IPS-11a (cell line): ENCODE data around the gene DNAH11.
"Not testable (repeated sequence)": the region's sequence is repeated elsewhere in the genome, so short reads cannot be mapped to it uniquely, and the experiment has no call there.

Source experiments
- H3K4me3 ChIP-seq: one replicate; pipeline ENCODE4 v1.5.1; 2013; ENCODE audit warnings: low read depth, low read length, control low read depth

The DNAH11 gene

DNA sequence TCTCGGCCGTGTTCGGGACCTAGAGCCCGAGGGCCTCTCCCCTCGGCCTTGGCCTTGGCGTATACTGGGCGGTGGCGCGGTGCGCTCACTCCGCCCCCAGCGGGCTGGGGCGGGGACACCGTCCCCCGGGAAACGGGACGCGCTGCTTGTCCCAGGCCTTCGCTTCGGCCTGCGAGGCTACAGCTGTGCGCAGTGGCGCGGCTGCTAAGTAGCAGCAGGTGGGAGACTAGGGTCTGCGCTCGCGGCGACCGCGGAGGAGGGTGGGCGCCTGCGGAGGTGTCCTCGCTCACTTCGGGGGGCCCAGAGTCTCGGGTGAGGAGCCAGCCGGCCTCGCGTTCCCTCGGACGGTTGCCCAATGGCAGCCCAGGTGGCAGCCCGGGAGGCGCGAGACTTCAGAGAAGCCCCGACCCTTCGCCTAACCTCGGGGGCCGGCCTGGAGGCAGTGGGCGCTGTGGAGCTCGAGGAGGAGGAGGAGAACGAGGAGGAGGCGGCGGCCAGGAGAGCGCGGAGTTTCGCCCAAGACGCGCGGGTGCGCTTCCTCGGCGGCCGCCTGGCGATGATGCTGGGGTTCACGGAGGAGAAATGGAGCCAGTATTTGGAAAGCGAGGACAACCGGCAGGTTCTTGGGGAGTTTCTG, at the start of gene DNAH11:
TSS of gene DNAH11 (plus strand) at position 149 of the 637 bp plus-strand sequence. CDS start at position 356, 207 bp downstream.
- H3K4me3 ChIP-seq, result peak within 1 kb of the TSS; percentile 54

DNA sequence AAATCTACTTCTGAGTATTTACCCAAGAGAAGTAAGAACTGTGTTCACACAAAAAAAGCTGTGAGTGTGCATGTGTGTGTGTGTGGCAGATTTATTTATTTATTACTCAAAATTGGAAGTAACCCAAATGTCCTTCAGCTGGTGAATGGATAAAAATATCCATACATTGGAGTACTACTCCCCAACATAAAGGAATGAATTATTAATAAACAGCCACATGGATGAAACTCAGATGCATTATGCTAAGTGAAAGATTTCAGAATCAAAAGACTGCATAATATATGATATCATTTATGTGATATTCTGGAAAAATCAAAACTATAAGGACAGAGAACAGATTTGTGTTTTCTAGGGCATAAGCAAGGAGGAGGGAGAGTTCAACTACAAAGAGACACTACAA, 47.1 kb upstream of the DNAH11 start:
- no peak overlapping the region for H3K4me3 ChIP-seq

GRCh38 chr7:21497072-21497471, 45.8 kb upstream of the DNAH11 start:
- H3K4me3 ChIP-seq, result no peak overlapping the region

GRCh38 chr7:21500117-21500832, 42.6 kb upstream of the DNAH11 start:
- H3K4me3 ChIP-seq, result no peak overlapping the region

DNA sequence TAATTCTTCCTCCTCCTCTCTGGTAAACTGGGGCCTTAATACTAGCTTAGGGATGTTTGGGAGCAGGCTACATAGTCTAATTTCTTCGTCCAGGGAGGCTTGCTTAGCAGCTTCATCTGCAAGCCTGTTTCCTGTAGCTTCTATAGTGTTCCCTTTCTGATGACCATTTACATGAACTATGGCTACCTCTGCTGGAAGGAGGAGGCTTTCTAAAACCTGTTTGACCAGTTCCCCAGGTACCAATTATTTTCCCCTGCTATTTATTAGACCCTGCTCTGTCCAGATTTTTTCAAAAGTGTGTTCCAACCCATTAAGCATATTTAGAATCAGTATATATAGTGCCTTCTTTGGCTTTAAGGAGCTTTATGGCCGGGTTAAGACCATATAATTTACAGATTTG, 38.8 kb upstream of the DNAH11 start:
- no peak overlapping the region for H3K4me3 ChIP-seq

GRCh38 chr7:21507627-21508343, 35.1 kb upstream of the DNAH11 start:
- no peak overlapping the region for H3K4me3 ChIP-seq

DNA sequence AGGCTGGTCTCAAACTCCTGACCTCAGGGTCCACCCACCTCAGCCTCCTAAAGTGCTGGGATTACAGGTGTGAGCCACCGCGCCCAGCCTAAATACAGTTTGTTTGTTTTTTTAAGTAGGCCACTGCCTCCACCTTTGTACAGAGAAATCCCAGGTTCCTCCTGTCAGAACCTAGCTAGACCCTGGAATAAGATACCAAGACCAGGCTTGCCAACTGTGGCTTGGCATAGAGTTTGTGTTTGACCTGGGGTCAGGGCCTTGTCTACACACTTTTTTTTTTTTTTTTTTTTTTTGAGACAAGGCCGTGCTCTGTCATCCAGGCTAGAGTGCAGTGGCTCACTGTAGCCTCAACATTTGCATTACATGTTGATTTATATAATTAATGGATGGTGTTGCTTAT, 34.3 kb upstream of the DNAH11 start:
- H3K4me3 ChIP-seq, result no peak overlapping the region

DNA sequence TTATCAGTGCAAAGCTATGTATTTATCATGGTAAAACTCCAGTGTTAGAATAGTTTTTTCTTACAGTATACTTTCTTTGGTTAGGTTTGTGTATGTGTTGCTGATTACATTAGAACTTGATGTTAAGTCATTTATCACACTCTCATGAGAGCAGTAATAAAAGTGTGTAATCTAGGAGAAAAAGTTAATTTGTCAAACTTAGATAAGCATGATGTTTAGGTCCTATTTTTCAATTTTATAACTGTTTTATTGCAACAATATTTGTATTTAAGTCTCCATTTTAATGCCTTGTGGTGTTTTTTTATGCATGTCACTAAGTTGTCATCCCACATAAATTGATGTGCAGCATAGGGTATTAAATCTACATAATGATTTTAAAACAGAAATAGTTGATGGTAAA, 28.8 kb upstream of the DNAH11 start:
- no peak overlapping the region for H3K4me3 ChIP-seq

- H3K4me3 ChIP-seq, result no peak overlapping the region
These were observed 18.2 kb upstream of the DNAH11 start for GRCh38 chr7:21524680-21525079.

- H3K4me3 ChIP-seq, result no peak overlapping the region
These were observed 16.8 kb upstream of the DNAH11 start for GRCh38 chr7:21526007-21526406.

GRCh38 chr7:21526448-21526847, 16.4 kb upstream of the DNAH11 start:
- H3K4me3 ChIP-seq, result no peak overlapping the region

- H3K4me3 ChIP-seq, result not testable (repeated sequence)
These were observed 10.4 kb upstream of the DNAH11 start for GRCh38 chr7:21532485-21532884.

- H3K4me3 ChIP-seq, result not testable (repeated sequence)
These were observed 9.2 kb upstream of the DNAH11 start for GRCh38 chr7:21533646-21534045.

- H3K4me3 ChIP-seq, result not testable (repeated sequence)
These were observed 6.3 kb upstream of the DNAH11 start for GRCh38 chr7:21536445-21537118.

DNA sequence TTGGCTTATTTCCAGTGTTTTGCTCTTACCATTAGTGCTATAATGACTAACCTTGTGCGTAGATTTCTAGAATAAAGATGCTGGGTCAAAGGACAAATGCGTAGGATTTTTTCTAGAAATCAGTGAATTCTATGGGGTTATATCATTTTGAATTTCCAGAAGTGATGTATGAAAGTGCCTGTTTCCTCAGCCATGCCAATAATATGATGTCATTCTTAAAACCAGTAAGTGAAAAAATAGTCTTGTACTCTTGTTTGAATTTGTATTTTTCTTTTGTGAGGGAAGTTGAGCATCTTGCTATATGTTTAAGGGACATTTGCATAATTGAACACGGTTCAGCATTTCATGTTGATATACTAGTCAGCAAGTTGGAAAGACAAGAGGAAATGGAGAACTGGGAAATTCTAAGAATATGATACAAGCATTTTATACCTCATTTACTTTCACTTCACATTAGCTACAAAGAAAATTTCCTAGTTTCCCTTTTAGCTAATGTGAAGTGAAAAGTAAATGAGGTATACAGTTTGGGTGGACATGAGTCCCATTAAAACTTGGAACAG, 3.8 kb upstream of the DNAH11 start:
- no peak overlapping the region for H3K4me3 ChIP-seq

- peak overlapping the region; percentile 54 for H3K4me3 ChIP-seq
These were observed 876 bp downstream of the DNAH11 start for GRCh38 chr7:21543528-21544302.

DNA sequence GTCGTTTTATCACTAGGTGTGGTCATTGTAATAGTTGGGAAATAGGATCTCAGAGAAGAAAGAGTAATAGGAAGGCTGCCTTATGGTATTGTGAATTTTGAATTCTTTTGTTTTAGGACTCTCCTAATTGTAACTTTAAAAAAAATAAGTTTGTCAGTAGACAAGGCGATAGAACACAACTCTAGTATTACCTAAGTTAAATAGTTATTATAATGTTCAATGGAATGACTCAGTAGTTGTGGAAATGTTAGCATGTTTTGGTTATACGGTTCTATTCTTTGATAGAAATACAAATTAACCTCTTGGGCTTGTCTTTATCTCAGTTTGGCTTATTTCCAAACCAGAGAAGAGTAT, 1.4 kb downstream of the DNAH11 start:
- H3K4me3 ChIP-seq, result peak overlapping the region; percentile 54

DNA sequence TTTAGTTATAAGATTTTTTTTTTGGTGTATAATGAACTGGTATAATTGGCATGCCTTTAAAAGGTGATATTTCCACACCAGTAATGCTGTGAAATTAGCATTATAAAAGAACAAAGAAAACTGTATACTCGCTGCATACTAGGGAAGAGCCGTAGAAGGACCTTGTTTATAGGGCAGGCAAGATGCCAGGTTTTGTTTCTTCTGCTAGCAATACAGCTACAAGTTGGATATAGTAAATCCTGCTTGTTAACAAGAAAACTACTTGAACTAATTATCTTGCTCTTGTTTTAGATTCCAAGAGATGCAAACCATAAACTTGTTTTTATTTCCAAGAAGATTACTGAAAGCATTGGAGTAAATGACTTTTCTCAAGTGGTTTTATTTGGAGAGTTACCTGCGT, 1.9 kb downstream of the DNAH11 start:
- no peak overlapping the region for H3K4me3 ChIP-seq

DNA sequence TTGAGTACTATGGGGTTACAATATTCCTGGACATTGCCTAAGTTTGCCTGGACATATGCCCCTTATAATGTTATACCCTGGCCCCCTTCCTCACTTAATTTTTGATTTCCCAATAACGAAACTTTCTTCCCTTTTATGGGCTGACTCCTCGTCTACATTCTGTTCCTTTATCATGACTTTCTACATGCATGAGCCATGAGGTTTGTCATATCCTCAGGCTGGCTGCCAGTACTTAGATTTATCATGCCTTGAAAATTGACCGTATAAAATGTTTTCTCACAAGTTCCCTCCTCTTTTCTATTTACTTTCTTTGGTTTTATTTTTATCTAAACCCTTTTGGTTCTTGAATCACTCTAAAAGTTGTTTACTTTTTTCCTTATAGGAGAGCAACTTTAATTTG, 4.7 kb downstream of the DNAH11 start:
- H3K4me3 ChIP-seq, result no peak overlapping the region

DNA sequence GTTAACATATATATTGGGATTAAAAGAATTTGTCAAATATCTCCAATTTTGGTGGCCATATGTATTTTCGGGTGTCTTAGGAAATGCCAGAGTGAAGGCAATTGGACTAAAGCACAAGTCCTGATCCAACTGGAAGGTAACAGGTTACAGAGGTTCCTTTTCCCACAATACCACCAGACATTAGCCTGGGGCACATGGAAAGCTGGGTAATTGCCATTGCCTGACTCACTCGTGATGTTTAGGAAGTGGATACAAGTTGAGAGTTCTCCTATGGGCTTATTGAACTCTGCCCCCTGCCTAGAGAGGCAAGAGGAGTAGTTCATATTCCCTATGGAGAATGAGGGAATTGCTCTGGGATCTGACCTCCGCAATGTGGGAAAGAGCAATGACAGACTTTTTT, 5.7 kb downstream of the DNAH11 start:
- no peak overlapping the region for H3K4me3 ChIP-seq

DNA sequence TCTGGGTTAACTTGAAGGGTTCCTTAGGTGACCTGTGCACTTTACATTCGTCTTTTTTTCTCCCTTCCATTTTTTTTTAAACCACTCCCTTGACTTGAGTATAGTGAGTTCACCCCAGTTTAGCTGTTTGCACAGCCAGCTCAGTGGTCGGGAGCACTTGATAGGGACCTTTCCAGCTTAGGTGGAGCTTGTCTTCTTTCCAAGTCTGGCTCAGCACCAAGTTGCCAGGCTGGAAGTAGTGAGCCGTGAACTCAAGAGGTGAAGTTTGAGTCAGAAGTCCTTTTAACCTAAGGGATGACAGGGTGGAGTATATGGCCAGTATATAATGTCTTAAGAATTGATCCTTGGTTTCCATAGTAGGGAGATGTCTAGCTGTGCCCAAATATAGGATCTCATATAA, 7.2 kb downstream of the DNAH11 start:
- no peak overlapping the region for H3K4me3 ChIP-seq
